ENCODE results near the gene GLIPR1.

GRCh38 chr12:75503459-75503858 is 22.9 kb downstream of the GLIPR1 start:
- no peak for TF ChIP-seq POLR2A (IDR thresholded peaks at IDR 0.05)
- no peak for TF ChIP-seq CTCF (IDR thresholded peaks at IDR 0.05)
